Activated T-helper 1 cell treated with anti-CD3 and anti-CD28 coated beads, Interleukin-2, amount 50 U/mL, for 16 hours (primary cell): ENCODE results near the gene CLCNKB.
"Not testable (repeated sequence)": the region's sequence is repeated elsewhere in the genome, so short reads cannot be mapped to it uniquely, and the experiment has no call there.

ENCODE experiments used
- DNase-seq, 2 donors: peaks; one replicate each; pipeline ENCODE4 v3.0.0-alpha.2; 2020; ENCODE audit warnings: low read depth in 1 of 2, low spot score in 1 of 2

Gene CLCNKB

DNA sequence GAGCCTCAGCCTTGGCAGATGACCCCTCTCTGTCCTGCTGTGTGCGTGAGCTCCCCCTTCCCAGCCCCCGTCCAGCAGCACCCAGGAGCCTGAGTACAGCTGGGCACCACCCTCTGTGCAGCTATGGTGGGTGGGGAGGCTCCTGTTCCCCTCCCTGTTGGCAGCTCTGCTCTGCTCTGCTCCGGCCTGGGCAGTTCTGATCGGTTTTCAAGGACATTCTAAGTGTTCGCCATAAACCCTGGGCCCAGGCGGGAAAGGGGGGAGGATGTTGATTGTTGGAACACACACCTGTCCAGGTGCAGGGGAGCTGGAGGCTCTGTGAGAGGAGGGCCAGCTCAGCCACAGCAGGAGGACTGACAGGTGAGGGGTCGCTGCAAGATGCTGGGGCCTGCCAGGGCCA lies at the start of gene CLCNKB:
TSS of gene CLCNKB (plus strand) at position 262 of the 400 bp plus-strand sequence. CDS start 711 bp downstream, outside the sequence.
- no peak for DNase-seq

DNA sequence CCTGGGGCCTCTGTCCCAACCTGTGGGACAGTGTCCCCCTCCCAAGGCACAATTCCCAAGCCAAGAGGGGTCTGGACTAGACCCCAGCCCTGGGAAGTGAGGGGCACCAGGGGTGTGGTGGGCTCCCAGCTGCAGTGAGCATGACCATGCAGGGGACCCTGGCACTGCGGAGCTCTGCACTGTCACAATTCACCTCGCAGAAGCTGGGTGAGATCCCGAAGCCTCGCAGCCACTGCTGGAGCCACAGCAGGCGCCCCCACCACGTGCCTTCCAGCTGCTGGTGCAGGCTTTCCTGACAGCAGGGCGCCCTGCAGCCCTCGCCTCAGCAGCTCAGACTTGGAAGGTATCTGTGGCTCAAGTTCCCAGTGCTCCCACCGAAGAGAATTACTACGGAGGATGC lies 49.5 kb upstream of the CLCNKB start:
- no peak for DNase-seq

DNA sequence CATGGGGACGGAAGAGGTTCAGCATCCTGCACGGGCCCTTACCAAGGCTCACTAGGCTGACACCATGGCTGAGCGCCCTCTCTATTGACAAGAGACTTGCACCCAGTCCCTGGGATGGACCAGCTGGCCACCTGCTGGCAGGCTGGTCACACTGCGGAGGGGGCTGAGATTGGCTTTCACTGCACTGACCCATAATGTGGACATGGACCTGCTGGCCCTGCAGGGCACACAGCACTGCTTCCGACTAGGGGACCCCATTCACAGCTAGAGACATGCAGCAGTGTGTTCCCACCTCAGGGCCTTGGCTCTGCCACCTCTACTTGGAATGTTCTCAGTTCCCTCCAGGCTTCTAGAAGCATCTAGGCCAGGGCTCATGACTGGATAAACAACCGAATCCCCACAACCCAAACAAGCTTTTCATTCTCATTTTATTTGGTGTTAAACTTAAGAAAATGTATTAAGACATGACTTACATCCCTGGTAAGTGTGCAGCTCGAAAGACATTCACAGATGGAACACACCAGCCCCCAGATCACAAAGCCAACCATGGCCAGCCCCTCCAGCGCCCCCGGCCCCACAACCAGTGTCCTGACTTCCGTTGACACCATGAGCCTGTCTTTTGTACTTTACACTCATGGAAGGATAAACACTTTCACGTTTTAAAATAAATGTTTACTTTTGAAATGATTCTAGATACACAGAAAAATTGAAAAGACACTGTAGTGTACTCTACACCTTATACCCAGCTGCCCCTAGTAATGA lies 48.8 kb upstream of the CLCNKB start:
- no peak for DNase-seq

GRCh38 chr1:15997076-15997585 lies 46.5 kb upstream of the CLCNKB start:
- DNase-seq = no peak

DNA sequence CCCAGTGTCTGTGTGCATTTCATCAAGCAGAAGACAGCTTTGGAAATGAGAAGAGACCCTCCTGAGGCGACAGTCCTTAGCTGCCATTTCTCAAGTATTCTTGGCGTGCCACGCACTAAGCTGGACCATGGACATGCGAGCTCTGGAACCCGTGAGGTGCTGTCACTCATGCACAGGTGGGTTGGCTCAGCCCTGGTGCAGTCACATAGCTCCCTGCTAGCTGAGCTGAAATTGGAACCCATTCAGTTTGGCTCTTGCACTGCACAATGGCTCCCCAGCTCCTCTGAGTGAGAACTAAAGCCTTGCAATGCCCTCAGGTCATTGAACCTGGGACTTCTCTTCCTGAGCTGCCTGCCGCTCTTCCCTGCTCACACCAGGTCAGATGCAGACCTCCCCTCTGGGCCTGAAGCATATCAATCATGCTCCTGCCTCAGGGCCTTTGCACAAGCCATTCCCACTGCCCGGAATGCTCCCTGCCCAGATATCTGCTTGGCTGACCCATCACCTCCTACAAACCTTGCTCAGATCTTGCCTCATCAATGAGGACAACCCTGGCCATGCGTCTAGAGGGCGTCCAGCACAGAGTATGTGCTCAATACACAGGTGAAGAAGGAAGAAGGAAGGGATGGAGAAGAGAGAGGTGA lies 45.8 kb upstream of the CLCNKB start:
- no peak for DNase-seq

DNA sequence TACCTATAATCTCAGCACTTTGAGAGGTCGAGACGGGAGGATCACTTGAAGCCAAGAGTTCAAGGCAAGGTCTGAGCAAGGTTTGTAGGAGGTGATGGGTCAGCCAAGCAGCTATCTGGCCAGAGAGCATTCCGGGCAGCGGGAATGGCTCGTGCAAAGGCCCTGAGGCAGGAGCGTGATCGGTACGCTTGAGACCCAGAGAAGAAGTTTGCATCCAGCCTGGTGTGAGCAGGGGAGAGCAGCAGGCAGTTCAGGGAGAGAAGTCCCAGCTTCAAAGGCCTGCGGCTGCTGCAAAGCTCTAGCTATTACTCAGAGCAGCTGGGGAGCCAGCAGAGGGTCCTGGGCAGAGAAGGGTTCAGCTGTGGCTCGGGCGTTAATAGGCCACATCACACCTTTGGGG lies 44.7 kb upstream of the CLCNKB start:
- no peak for DNase-seq

GRCh38 chr1:16001274-16001673 lies 42.3 kb upstream of the CLCNKB start:
- not testable (repeated sequence) for DNase-seq

DNA sequence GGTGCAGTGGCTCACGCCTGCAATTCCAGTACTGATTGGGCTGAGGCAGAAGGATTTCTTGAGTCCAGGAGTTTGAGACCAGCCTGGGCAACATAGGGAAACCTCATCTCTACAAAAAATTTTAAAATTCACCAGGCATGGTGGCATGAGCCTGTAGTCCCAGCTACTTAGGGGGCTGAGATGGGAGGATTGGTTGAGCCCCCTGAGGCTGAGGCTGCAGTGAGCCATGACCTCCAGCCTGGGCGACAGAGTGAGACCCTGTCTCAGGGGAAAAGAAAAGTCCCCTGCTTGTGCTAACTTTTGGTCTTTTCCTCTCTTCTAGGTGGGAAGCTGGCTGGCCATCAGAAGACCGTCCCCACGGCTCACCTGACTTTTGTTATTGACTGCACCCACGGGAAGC lies 38.0 kb upstream of the CLCNKB start:
- no peak for DNase-seq

- DNase-seq = no peak
Measured at GRCh38 chr1:16006010-16006409, 37.6 kb upstream of the CLCNKB start.

DNA sequence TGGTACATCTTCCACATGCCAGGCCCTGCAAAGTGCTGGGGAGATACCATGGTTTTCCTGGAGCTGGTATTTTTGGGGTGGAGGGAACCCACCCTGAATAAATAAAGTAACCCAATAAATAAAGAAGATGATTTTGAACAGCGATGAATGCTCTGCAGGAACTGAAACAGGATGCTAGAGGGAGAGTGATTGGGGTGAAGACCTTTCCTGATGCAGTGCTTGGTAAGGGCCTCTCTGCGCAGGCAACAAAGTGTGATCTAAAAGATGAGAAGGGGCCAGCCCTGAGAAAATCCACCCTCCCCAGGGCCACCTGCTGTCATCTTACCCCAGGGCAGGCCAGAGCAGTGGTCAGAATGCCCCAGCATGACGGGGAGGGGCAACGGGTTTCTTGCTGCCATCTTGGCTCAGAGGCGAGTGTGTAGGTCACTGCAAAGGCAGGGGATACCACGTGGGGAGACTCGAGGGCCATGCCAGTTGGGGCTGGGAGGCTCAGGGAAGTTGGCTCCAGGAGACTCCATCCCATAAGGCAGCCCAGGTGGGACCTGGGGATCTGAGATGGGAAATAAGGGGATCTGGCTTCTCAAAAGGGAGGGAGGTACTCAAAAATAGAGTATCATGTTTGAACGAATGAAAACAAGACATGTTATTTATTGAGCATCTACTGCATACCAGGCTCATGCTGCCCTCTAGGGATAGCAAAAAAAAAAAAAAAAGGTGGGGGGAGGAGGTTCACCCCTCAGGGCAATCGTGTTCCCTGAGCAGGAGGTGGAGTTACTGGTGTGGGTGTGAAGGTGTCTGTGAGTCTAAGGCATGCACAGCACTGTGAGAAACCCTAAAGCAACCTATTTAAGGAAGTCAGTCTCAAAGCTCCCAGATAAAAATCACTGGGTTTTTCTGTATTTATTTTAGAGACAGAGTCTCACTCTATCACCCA lies 36.8 kb upstream of the CLCNKB start:
- DNase-seq = no peak

DNA sequence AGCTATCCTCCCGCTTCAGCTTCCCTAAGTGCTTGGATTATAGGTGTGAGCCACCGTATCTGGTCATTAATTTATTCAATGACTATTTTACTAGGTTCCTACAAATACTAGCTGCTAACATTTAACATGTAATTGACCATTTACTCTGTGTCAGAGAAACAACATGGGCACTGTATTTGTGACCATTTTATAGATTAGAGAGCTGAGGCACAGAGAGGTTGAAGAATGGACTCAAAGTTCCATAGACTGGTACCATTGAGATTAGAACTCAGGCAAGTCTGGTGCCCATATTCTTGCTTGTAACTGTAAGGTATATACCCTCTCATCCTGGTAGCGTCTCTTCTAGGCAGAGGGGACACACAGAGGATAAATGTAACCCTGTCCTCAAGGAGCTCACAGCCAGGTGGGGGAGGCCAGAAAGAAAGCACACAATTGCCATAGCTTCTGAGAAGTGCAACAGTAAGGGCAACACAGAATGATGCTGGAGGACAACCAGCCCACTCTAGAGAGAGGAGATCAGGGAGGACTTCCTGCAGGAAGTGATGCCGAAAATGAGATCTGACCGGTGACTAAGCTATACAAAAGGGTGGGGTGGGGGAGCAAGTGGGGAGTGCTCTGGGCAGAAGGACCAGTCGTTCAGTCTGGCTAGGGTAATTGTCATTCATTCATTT lies 35.8 kb upstream of the CLCNKB start:
- DNase-seq = no peak

DNA sequence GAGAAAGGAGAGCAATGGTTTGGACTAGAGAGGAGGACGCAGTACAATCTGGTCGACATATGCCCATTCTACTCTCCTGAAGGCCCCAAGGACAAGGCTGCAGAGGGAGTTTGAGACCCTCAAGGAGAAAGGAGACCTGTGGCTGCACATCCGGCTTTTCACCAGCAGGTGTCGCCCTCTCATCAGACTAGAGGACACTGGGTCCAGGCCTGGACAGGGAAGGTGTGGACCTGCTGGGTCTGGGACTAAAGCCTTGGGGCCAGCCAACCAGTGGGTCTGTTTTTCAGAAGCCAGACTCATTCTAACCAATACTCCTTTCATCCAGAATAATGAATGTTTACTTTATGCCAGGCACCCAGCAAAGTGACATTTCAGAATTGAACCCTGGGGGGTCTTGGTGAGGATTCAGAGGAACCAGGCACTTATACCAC lies 34.5 kb upstream of the CLCNKB start:
- peak; percentile 44 to 53 for DNase-seq

GRCh38 chr1:16009678-16010077 lies 33.9 kb upstream of the CLCNKB start:
- no peak for DNase-seq

GRCh38 chr1:16010837-16011236 lies 32.7 kb upstream of the CLCNKB start:
- DNase-seq = no peak

- no peak for DNase-seq
Measured at GRCh38 chr1:16011936-16012589, 31.5 kb upstream of the CLCNKB start.

DNA sequence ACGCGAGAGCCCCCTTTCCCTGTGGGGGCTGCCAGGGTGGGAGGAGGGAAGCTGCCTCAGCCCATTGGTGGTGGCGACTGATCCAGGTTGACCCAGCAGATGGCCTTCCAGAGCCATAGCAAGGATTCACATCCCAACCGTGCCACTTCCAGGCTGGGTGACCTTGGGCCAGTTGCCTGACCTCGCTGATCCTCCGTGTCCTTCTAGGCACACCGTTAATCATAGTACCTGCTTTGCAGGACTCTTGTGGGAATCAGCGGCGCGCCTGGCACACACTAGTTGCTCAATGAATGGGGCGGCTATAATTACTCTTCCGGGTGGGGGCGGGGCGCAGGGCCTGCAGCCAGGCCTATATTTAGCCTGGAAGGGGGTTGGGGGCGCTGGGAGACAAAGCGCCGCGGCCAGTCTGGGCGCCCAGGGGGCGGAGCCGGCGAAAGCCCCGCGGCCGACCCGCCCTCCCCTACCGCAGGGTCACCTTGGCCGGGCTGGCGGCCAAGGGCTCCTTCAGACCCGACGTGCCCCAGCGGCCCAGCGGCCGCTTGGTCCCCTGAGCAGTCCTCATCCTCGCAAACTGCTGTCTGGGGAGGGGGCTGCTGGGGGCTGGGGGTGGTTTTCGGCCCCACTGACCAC lies 30.9 kb upstream of the CLCNKB start:
- no peak for DNase-seq

- peak in 1 of 2 donors; percentile 22 for DNase-seq
Measured at GRCh38 chr1:16013220-16013907, 30.2 kb upstream of the CLCNKB start.

- DNase-seq = no peak
Measured at GRCh38 chr1:16013908-16014258, 29.7 kb upstream of the CLCNKB start.
